ENCODE measurements around the gene TFPI2. TPM values are rescaled to one million over a fixed set of nuclear protein-coding genes. Genes with fewer than 3 reads are reported as not detected.

Gene TFPI2
- total RNA-seq, 2 donors from 2014 or later = 1.1 to 5.9 TPM

DNA sequence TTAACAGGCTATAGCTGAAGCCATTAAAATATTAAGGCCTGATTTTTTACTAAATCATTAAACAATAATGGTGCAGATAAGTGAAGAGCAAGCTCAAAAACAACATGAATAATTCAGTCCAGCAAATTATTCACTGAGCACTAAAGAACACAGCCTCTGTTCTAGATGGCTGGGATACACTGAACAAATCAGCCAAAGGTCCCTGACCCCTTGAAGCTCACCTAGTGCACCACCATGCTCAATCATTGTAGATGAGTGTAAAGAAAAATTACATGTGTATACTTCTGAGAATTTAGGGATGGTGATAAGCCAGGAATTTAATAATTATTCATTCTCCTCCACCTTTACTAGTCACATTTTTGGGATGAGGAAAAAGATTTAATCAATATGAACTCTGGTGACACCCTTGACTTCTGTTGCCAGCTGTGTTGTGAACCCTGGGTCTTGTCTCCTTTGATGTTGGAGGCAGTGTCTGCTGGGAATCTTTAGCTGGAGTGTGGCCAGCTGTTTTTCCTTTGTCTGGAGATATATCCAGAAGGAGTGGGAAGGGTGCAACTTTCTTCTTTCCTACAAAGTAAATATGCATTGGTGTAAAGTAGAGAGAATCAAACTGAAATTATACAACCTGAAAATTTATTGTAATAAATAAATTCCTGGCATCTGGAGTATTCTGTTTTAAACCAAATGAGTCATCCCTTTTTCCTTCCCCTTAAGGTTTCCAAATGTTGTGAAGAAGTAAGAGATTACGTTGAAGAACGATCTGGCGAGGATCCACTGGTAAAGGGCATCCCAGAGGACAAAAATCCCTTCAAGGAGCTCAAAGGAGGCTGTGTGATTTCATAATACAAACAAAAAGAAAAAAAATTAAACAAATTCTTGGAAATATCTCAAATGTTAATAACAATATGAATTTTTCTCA lies 19.8 kb upstream of the TFPI2 start:
- no peak for TF ChIP-seq CTCF (IDR thresholded peaks at IDR 0.05)
- no peaks in the 10 kb centered on the region for H3K27me3 ChIP-seq
- no peak overlapping the region for H3K4me3 ChIP-seq
- peaks cover 0 to 9% of the 10 kb centered on the region in 2 donors for H3K4me1 ChIP-seq
- peak; percentile 63 for DNase-seq (ENCODE audit: low spot score)
- H3K27ac ChIP-seq = peak overlapping the region in 1 of 2 donors; percentile 53
- no peaks in the 10 kb centered on the region for H3K9me3 ChIP-seq
- no peaks in the 10 kb centered on the region for H3K36me3 ChIP-seq

DNA sequence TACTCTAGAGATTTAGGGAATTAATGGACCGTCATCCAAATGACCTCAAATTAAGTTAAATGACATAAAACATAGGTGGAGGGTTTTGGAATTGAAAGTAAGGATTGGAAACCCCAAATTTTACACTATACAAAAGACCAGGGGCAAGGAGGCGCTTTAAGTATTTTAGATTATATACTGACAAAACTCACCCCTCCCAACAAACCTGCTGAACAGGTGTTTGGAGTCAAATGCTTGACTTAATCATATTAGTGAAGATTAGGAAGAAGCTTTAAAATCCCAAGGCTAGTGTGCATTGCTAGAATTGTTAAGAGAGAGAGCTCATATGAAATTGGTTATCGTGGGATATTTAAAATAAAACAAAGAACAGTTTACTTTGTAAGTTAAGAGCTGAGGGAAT lies 15.7 kb upstream of the TFPI2 start, which contains the start of gene GNGT1:
Gene GNGT1 (plus strand): TSS at position 301 of the 400 bp plus-strand sequence. CDS start 180 bp downstream, outside the sequence.
- Histone ChIP-seq H3K4me3 (no peak within 1 kb of the TSS), H3K9me3 (no peaks in the 10 kb centered on the region), H3K36me3 (no peaks in the 10 kb centered on the region), H3K27me3 (no peaks in the 10 kb centered on the region), H3K4me1 (peaks cover 0 to 9% of the 10 kb centered on the region in 2 donors), H3K27ac (no peak within 1 kb of the TSS)
- DNase-seq (ENCODE audit: low spot score) = no peak
- no peak for TF ChIP-seq CTCF (IDR thresholded peaks at IDR 0.05)

DNA sequence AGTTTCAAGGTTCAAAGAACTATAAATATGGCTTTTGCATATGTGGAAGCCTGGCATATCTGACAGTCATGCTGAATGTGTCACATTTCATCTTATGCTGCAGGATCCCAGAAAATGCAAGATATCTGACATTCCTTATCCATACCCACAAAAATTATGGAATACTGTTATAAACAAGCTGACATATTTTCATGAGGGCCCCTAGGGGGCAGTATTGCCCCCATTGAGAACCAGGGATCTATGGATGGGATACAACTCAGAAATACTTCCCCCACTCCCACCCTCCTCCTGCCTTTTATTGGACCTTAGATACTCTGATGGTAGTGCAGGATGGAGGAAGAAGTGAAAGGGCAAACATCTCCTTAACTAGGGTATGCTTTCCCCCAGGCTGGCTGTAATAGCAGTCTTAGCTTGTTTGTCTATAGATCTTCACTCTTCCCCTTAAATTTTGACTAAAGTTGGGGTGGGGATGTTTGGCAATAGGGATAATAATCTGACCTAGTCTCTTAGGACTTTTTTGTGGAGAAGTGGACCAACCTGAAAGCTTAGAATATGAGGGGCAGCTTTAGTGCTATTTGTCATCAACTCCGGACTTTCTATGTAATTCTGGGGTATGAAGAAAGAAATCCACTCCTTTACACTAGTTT lies 12.3 kb upstream of the TFPI2 start:
- Histone ChIP-seq H3K4me3 (no peak overlapping the region), H3K4me1 (no peaks in the 10 kb centered on the region), H3K36me3 (no peaks in the 10 kb centered on the region), H3K9me3 (no peaks in the 10 kb centered on the region), H3K27me3 (no peaks in the 10 kb centered on the region), H3K27ac (no peak overlapping the region)
- no peak for DNase-seq (ENCODE audit: low spot score)
- peak; percentile 68 to 89 for TF ChIP-seq CTCF (IDR thresholded peaks at IDR 0.05)

GRCh38 chr7:93897680-93898079 lies 7.1 kb upstream of the TFPI2 start:
- Histone ChIP-seq H3K27ac (no peak overlapping the region), H3K4me3 (no peak overlapping the region), H3K4me1 (peaks cover 0 to 10% of the 10 kb centered on the region in 2 donors), H3K27me3 (no peaks in the 10 kb centered on the region), H3K9me3 (no peaks in the 10 kb centered on the region), H3K36me3 (no peaks in the 10 kb centered on the region)
- no peak for DNase-seq (ENCODE audit: low spot score)
- TF ChIP-seq CTCF (IDR thresholded peaks at IDR 0.05) = no peak

DNA sequence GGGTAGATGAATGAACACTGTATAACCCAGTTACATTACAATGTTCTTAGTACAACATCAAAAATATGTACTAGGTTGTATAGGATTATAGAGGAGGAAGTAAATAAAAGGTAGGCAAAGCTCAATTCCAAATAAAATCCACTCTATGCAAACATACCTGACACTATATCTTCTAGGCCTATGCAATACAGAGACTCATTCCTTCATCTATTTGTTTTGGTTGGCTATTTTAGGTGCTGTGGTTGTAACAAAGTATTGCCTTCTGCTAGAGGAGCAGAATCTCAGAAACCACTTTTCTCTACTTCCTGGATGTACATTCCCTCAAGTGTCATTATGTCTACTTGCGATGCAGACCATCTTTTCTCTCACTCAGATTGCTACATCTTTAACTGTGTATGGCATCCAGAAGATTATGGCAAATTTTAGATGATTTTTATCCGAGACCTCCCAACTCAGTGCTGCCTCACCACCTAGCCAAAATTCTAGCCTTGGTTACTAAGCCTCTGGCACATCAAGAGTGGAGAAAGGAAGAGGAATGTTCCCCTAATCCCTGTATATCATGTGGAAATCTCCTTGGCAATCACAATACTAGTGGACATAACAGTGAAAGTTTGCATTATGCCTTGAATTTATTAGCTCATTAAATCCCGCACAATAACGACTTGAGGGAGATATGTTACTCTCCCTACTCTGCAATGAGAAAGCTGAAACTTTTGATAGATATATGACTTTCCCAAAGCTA lies 5.5 kb upstream of the TFPI2 start:
- Histone ChIP-seq H3K36me3 (no peaks in the 10 kb centered on the region), H3K4me3 (no peak overlapping the region), H3K27me3 (no peaks in the 10 kb centered on the region), H3K4me1 (peaks cover 0 to 10% of the 10 kb centered on the region in 2 donors), H3K27ac (no peak overlapping the region), H3K9me3 (no peaks in the 10 kb centered on the region)
- DNase-seq (ENCODE audit: low spot score) = no peak
- no peak for TF ChIP-seq CTCF (IDR thresholded peaks at IDR 0.05)
